Measurements from ENCODE around the gene POR. TPM values are rescaled to one million over a fixed set of nuclear protein-coding genes. Genes with fewer than 3 reads are reported as not detected.

The POR gene
- total and polyA plus RNA-seq, 2 of the 13 experiments (the other 11 are each of a cell fraction or from before 2014, with no cell fraction given): 145 to 266 TPM

GRCh38 chr7:76020031-76020714, 105.2 kb downstream of the POR start (continued):
- TF ChIP-seq STAT6 (CRISPR knock-in tag; IDR thresholded peaks at IDR 0.05; ENCODE audit: borderline replicate concordance): no peak
- TF ChIP-seq ZSCAN9 (CRISPR knock-in tag; IDR thresholded peaks at IDR 0.05; ENCODE audit: borderline replicate concordance): no peak
- TF ChIP-seq ZNF30 (CRISPR knock-in tag; IDR thresholded peaks at IDR 0.05): no peak
- no peak for TF ChIP-seq ZNF775 (CRISPR knock-in tag; IDR thresholded peaks at IDR 0.05; ENCODE audit: borderline replicate concordance)
- TF ChIP-seq ZNF34 (CRISPR knock-in tag; IDR thresholded peaks at IDR 0.05; ENCODE audit: borderline replicate concordance): no peak
- TF ChIP-seq PTBP1 (IDR thresholded peaks at IDR 0.05; ENCODE audit: low read depth, low read length, poor library complexity, severe bottlenecking): no peak
- no peak for TF ChIP-seq ZNF276 (CRISPR knock-in tag; IDR thresholded peaks at IDR 0.05; ENCODE audit: low read depth)
- no peak for TF ChIP-seq SATB2 (CRISPR knock-in tag; IDR thresholded peaks at IDR 0.05)
- TF ChIP-seq ZNF12 (CRISPR knock-in tag; IDR thresholded peaks at IDR 0.05): no peak
- TF ChIP-seq SP4 (CRISPR knock-in tag; IDR thresholded peaks at IDR 0.05): peak; percentile 61
- no peak for TF ChIP-seq POLR2AphosphoS2 (IDR thresholded peaks at IDR 0.05; ENCODE audit: low read depth, low read length)
- no peak for TF ChIP-seq ATF4 (CRISPR knock-in tag; IDR thresholded peaks at IDR 0.05)
- no peak for TF ChIP-seq ZNF510 (CRISPR knock-in tag; IDR thresholded peaks at IDR 0.05; ENCODE audit: low read depth)
- TF ChIP-seq, protein P1, sequence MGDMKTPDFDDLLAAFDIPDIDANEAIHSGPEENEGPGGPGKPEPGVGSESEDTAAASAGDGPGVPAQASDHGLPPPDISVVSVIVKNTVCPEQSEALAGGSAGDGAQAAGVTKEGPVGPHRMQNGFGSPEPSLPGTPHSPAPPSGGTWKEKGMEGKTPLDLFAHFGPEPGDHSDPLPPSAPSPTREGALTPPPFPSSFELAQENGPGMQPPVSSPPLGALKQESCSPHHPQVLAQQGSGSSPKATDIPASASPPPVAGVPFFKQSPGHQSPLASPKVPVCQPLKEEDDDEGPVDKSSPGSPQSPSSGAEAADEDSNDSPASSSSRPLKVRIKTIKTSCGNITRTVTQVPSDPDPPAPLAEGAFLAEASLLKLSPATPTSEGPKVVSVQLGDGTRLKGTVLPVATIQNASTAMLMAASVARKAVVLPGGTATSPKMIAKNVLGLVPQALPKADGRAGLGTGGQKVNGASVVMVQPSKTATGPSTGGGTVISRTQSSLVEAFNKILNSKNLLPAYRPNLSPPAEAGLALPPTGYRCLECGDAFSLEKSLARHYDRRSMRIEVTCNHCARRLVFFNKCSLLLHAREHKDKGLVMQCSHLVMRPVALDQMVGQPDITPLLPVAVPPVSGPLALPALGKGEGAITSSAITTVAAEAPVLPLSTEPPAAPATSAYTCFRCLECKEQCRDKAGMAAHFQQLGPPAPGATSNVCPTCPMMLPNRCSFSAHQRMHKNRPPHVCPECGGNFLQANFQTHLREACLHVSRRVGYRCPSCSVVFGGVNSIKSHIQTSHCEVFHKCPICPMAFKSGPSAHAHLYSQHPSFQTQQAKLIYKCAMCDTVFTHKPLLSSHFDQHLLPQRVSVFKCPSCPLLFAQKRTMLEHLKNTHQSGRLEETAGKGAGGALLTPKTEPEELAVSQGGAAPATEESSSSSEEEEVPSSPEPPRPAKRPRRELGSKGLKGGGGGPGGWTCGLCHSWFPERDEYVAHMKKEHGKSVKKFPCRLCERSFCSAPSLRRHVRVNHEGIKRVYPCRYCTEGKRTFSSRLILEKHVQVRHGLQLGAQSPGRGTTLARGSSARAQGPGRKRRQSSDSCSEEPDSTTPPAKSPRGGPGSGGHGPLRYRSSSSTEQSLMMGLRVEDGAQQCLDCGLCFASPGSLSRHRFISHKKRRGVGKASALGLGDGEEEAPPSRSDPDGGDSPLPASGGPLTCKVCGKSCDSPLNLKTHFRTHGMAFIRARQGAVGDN (CRISPR knock-in tag; IDR thresholded peaks at IDR 0.05): peak; percentile 30; the same call in 1 of the 2 replicates
- no peak for TF ChIP-seq EZH2 (conservative IDR thresholded peaks at IDR 0.05; ENCODE audit: low read depth, low read length)
- peak; percentile 100 for TF ChIP-seq STAG1 (CRISPR knock-in tag; IDR thresholded peaks at IDR 0.05)
- TF ChIP-seq ZFYVE20 (CRISPR knock-in tag; IDR thresholded peaks at IDR 0.05; ENCODE audit: borderline replicate concordance, low read depth): no peak
- no peak for TF ChIP-seq NFATC3 (CRISPR knock-in tag; IDR thresholded peaks at IDR 0.05)
- TF ChIP-seq ERF (CRISPR knock-in tag; IDR thresholded peaks at IDR 0.05): peak; percentile 48; the same call in 1 of the 2 replicates
- TF ChIP-seq TEAD3 (CRISPR knock-in tag; optimal IDR thresholded peaks at IDR 0.05; ENCODE audit: borderline replicate concordance): peak; percentile 15
- TF ChIP-seq ZNF317 (CRISPR knock-in tag; IDR thresholded peaks at IDR 0.05): no peak
